Right kidney (tissue), 1 donor: Measurements from ENCODE around the gene NKD2.

ENCODE experiments used
- DNase-seq: peaks from one replicate; pipeline ENCODE4 v3.0.0-alpha.2; 2016

The NKD2 gene

DNA sequence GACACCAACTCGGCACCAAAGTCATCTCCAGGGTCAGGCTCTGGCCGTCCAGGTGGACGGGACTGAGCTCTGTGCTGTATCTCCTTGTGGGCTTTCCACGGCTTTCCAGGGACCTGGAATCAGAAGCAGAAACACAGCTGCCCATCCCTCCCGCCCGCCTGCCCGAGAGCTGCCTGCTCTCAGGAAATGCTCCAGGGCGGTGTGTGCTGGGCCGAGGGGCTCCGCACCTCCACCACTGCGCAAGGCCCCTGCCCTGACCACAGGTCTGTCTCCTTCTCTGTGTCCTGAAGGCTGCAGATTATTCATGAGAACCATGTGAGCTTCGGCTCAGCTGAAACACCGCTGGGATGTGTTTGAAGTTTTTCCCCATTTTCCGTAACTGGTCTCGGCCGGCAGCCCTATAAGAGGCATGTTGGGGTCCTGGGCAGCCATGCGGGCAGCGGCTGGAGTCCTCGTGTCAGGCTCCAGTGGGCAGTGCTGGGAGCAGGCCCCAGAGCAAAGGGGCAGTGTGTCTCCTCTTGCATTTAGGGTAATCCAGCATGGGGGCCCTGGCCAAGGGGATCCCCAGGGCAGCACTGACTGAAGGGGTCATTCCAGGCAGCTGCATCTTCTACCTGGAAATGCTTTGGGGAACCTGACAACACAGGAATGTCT lies 22.8 kb downstream of the NKD2 start:
- no peak for DNase-seq

DNA sequence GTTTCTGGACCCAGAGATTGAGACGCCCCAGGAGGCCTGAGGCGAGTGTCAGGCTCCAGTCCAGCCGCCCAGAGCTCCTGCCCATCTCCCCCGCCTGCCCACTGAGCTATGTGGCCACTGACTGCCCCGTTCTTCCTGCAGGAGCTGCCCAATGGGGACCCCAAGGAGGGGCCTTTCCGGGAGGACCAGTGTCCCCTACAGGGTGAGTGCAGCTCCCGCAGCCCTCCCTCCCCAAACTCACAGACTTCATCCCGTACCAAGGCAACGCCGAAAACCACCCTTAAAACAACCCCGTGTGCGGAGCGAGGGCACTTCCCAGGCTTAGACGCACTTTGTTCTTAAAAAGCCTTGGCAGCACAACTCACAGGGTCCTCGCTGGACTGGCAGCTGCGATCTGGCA lies 23.4 kb downstream of the NKD2 start:
- DNase-seq, result no peak

DNA sequence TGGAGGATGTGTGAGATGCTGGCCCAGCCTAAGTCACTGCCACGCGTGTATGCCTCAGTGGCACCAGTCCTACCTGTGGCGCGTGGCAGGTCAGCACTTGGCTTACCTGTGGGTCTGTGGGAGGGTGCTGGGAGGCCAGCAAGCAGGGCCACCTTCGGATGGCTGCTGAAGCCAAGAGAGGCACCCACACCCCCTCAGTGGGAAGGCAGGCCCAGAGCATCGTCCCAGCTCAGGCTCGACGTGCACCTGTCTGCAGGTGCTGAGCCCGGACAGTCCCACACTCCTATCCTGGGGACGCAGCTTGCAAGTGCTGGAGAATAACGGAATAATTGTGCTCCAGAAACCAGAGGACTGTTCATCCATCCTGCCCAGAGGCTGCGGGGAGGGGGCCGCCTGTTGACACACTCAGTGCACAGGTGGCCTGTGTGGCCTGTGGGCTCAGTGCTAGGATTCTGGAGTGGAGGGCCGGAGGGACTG lies 24.0 kb downstream of the NKD2 start:
- DNase-seq, result no peak

DNA sequence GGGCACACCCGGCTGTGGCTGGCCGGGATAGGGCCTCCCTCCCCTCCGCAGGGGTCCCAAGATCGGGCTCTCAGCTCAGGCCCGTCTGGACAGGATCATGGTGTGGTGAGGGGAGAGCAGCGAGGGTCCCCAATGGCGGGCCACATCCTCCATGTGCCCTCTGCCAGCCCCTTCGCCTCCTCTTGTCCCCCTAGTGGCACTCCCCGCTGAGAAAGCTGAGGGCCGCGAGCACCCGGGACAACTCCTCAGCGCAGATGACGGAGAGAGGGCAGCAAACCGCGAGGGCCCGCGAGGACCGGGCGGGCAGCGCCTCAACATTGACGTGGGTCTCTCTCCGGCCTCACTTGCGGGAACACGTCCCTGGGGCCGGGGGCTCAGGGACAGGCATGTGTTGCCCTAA lies 24.6 kb downstream of the NKD2 start:
- no peak for DNase-seq

DNA sequence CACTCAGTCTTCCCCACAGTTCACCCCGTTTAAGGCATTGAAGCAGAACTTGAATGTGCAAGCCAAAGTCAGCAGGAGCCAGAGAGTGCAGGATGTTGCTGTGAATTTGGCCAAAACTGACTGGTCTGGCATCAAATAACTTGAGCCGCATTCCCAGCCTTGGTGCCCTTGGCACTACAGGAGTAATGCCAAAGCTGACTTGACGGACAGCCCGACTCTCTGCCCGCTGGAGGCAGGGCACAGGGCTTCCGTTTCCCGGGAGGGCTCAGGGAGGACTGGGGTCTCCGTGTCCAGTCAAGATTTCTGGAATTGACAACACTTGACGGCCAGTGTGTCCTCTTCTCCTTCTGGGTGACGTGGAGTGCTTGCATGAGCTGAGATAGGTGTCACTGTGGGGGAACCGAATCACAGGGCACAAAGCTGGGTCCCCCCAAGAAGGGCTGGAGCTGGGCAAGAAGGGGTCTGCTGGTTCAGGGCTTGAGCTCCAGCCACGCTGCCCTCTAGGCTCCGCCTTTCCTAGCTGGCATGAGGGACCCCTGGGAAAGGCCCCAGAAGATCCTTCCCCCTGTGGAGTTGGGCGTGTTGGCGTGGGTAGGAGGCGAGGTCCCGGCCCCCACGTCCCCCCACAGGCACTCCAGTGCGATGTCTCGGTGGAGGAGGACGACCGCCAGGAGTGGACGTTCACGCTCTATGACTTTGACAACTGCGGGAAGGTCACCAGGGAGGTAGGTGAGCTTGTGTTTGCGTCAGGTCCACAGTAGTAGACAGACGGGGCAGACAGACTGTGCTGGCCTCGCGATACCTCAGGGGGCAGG lies 25.2 kb downstream of the NKD2 start:
- DNase-seq, result no peak

DNA sequence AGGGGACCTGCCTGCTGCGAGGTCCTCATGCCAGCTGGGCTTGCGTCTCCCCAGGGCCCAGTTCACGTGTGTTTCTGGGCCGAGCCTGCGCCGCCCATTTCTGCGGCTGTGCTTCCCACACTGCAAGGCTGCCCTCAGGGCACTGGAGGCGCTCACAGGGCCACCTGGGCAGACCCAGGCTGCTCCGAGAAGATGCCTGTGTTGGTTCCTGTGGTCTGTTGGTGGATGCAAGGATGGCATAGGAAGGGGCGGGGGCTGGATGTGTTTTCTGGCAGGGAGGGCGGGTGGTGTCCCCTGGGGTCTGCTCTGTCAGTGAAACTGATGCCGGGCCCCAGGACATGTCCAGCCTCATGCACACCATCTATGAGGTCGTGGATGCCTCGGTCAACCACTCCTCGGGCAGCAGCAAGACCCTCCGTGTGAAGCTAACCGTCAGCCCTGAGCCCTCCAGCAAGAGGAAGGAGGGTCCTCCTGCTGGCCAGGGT lies 25.9 kb downstream of the NKD2 start:
- DNase-seq, result no peak

GRCh38 chr5:1034986-1035385 lies 26.4 kb downstream of the NKD2 start:
- DNase-seq, result no peak

DNA sequence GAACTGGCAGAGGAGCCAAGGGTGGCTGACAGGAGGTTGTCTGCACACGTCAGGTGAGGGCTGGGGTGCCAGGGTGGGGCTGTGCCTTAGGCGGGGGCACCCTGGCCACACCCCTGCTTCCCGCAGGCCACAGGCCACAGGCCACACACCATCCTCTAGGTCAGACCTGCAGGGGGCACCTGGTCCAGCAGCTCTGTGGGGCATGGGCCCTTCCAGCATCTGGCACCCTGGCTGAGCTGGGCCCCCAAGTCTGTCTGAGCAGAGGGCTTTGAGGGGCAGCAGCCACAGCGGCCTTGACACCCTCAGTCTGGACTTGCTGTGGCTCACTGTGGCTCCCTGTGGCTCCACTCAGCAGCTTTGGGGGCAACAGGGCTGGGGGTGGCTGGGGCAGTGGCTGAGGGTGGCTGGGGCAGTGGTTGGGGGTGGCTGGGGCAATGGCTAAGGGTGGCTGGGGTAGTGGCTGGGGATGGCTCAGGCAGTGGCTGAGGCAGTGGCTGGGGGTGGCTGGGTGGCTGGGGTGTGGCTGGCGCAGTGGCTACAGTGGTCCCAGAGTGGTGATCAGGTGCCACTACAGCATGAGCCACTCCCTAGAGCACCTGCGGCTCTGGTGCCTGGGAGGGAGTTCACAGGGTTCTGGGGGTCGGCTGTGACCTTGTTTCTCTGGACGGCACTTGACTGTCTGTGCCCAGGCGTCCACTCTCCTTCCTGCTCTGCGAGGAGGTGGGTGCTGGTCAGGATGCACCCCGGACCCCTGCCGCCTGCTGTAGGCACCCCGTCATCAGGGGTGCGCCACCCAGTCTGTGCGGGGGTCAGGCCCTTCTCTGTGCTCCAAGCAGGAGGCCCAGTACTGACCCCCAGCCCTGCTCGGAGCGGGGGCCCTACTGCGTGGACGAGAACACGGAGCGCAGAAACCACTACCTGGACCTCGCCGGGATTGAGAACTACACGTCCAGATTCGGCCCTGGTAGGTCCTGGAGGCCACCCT lies 27.1 kb downstream of the NKD2 start:
- no peak for DNase-seq

DNA sequence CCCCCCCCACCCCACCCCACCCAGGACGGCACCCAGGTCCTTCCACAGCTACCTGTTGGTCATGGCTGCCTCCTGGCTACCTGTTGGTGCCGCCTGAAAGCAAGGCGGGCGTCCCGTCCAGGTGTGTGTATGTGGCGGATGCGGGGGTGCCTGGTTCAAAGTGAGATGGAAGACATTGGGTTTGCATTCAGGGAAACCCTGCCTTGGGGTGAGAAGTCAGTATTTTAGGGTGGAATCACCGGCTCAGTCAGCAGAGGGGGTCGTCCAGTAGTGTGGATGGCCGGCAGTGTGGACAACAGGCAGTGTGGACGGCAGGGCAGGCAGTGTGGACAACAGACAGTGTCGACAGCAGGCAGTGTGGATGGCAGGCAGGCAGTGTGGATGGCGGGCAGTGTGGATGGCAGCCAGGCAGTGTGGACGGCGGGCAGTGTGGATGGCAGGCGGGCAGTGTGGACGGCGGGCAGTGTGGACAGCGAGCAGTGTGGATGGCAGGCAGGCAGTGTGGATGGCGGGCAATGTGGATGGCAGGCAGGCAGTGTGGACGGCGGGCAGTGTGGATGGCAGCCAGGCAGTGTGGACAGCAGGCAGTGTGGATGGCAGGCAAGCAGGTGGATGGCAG lies 28.0 kb downstream of the NKD2 start:
- DNase-seq, result no peak

DNA sequence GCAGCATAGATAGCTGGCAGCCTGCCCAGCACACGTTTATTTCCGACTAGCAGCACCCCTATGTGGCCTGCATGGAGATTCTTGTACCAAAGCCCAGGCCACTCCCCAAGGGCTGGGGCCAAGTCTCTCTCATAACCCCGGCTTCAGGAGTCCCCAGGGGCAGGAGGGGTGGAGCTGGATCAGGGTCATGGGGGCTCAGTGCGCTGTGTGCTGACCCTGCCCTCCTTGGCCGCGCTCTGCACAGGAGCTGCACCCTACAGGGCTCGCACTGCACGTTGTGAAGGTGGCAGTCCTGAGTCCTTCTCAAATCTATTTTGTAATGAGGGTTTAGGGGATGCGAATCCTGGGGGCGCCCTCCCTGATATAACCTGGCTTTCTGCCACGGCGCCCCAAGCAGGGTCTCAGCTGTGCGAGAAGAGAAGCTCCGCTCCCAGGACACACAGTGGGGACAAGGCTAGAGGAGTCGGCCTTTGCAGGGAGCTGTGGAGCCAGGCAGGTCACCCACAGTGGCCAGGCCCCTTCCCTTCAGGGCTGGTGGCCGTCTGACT lies 28.6 kb downstream of the NKD2 start:
- DNase-seq, result no peak

- DNase-seq, result no peak
Observed at GRCh38 chr5:1037671-1038416, 29.2 kb downstream of the NKD2 start.

- DNase-seq, result no peak
Observed at GRCh38 chr5:1038417-1039209, 30.0 kb downstream of the NKD2 start.

GRCh38 chr5:1039210-1039548 lies 30.6 kb downstream of the NKD2 start:
- DNase-seq, result no peak

DNA sequence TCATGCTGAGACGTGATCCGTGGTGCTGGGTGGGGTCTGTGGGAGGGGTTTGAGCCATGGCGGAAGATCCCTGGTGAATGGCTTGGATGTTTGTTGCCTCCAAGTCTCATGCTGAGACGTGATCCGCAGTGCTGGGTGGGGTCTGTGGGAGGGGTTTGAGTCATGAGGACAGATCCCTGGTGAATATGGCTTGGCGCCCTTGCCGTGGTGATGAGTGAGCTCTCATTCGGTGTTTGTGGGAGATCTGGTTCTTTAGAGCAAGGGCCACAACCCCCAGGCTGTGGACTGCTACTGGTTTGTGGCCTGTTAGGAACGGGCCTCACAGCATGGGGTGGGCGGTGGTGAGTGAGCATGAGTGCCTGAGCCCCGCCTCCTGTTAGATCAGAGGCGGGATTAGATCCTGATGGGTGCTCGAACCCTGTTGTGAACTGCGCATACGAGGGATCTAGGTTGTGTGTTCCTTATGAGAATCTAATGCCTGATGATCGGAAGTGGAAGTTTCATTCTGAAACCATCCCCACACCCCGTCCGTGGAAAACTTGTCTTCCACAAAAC lies 31.2 kb downstream of the NKD2 start:
- DNase-seq, result no peak

- no peak for DNase-seq
Observed at GRCh38 chr5:1040571-1040970, 32.0 kb downstream of the NKD2 start.

GRCh38 chr5:1041225-1042143 lies 32.9 kb downstream of the NKD2 start:
- no peak for DNase-seq

DNA sequence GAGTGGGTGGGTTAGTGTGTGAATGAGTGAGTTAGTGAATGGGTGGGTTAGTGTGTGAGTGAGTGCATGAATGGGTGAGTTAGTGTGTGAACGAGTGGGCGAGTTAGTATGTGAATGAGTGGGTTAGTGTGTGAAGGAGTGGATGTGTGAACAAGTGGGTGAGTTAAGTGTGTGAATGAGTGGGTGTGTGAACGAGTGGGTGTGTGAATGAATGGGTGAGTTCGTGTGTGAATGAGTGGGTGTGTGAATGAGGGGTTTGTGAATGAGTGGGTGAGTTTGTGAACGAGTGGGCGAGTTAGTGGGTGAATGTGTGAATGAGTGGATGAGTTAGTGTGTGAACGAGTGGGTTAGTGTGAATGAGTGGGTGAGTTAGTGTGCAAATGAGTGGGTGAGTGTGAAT lies 34.0 kb downstream of the NKD2 start:
- no peak for DNase-seq

GRCh38 chr5:1043327-1043726 lies 34.7 kb downstream of the NKD2 start:
- DNase-seq, result no peak

DNA sequence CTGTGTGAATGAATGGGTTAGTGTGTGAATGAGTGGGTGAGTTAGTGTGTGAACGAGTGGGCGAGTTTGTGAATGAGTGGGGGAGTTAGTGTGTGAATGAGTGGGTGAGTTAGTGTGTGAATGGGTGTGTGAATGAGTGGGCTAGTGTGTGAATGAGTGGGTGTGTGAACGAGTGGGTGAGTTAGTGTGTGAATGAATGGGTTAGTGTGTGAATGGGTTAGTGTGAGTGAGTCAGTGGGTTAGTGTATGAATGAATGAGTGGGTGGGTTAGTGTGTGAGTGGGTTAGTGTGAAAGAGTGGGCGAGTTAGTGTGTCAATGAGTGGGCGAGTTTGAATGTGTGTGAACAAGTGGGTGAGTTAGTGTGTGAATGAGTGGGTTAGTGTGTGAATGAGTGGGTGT lies 35.5 kb downstream of the NKD2 start:
- no peak for DNase-seq
